ENCODE results near the gene PAX7.

PAX7 gene

GRCh38 chr1:18618546-18619466, 11.8 kb upstream of the PAX7 start:
- DNase-seq (ENCODE audit: extremely low read depth in 1 of 2, low read depth in 1 of 2), result no peak

GRCh38 chr1:18619467-18619835, 11.2 kb upstream of the PAX7 start:
- no peak for DNase-seq (ENCODE audit: extremely low read depth in 1 of 2, low read depth in 1 of 2)

- DNase-seq (ENCODE audit: extremely low read depth in 1 of 2, low read depth in 1 of 2), result no peak
Observed at GRCh38 chr1:18628511-18628910, 2.1 kb upstream of the PAX7 start.

GRCh38 chr1:18629659-18630510, 761 bp upstream of the PAX7 start:
- no peak for DNase-seq (ENCODE audit: extremely low read depth in 1 of 2, low read depth in 1 of 2)

GRCh38 chr1:18631496-18632217, 1.0 kb downstream of the PAX7 start:
- no peak for DNase-seq (ENCODE audit: extremely low read depth in 1 of 2, low read depth in 1 of 2)

- no peak for DNase-seq (ENCODE audit: extremely low read depth in 1 of 2, low read depth in 1 of 2)
Observed at GRCh38 chr1:18632218-18632588, 1.6 kb downstream of the PAX7 start.

GRCh38 chr1:18632783-18633421, 2.3 kb downstream of the PAX7 start:
- no peak for DNase-seq (ENCODE audit: extremely low read depth in 1 of 2, low read depth in 1 of 2)

GRCh38 chr1:18633422-18634155, 2.9 kb downstream of the PAX7 start:
- DNase-seq (ENCODE audit: extremely low read depth in 1 of 2, low read depth in 1 of 2), result no peak

GRCh38 chr1:18634276-18634675, 3.6 kb downstream of the PAX7 start:
- DNase-seq (ENCODE audit: extremely low read depth in 1 of 2, low read depth in 1 of 2), result no peak

- DNase-seq (ENCODE audit: extremely low read depth in 1 of 2, low read depth in 1 of 2), result no peak
Observed at GRCh38 chr1:18635070-18635577, 4.5 kb downstream of the PAX7 start.

GRCh38 chr1:18635891-18636595, 5.4 kb downstream of the PAX7 start:
- no peak for DNase-seq (ENCODE audit: extremely low read depth in 1 of 2, low read depth in 1 of 2)

GRCh38 chr1:18636596-18637508, 6.2 kb downstream of the PAX7 start:
- DNase-seq (ENCODE audit: extremely low read depth in 1 of 2, low read depth in 1 of 2), result no peak

GRCh38 chr1:18637511-18637960, 6.9 kb downstream of the PAX7 start:
- DNase-seq (ENCODE audit: extremely low read depth in 1 of 2, low read depth in 1 of 2), result no peak

- no peak for DNase-seq (ENCODE audit: extremely low read depth in 1 of 2, low read depth in 1 of 2)
Observed at GRCh38 chr1:18637962-18638834, 7.6 kb downstream of the PAX7 start.

- DNase-seq (ENCODE audit: extremely low read depth in 1 of 2, low read depth in 1 of 2), result no peak
Observed at GRCh38 chr1:18638835-18639364, 8.3 kb downstream of the PAX7 start.

GRCh38 chr1:18639368-18640055, 8.9 kb downstream of the PAX7 start:
- no peak for DNase-seq (ENCODE audit: extremely low read depth in 1 of 2, low read depth in 1 of 2)
